PC-9 (cell line): ENCODE data around the gene ZNF586. TPM values are rescaled to one million over a fixed set of nuclear protein-coding genes. Genes with fewer than 3 reads are reported as not detected.
A peak's percentile ranks its signal among the peaks of the same experiment; 100 is the strongest.

ENCODE experiments used
- BruUV-seq: library from RNA; stranded (reverse); fragments of 400-500 nt; replicated peaks from 2 replicates; lab custom pipeline; 2021; lab: Mats Ljungman, UMichigan
- CTCF ChIA-PET: fragments of 300-600 bp; sonication (Branson Sonifier 250); formaldehyde crosslinking; loops from one replicate; lab custom pipeline; 2022; ENCODE audit warnings: antibody characterized with exemption; lab: Charles Lee
- POLR2A ChIA-PET: fragments of 300-600 bp; sonication (Branson Sonifier 250); formaldehyde crosslinking; loops from one replicate; lab custom pipeline; 2022; ENCODE audit warnings: antibody characterized with exemption; ENCODE audit not compliant: unreplicated experiment; lab: Charles Lee
- DNase-seq, 2 experiments: peaks; one replicate each; pipeline versions ENCODE4 v3.0.0 to v3.0.0-alpha.2; 2015 to 2022; ENCODE audit warnings: mixed read lengths in 1 of 2
- H2AFZ ChIP-seq: fragments of 200-600 bp; sonication (generic); 2 replicates; pipeline ENCODE4 v1.8.1; 2017; ENCODE audit warnings: antibody characterized with exemption
- H3F3A ChIP-seq: fragments of 200-600 bp; sonication (generic); 2 replicates; pipeline ENCODE4 v1.8.1; 2017; ENCODE audit warnings: antibody characterized with exemption, mild to moderate bottlenecking, low read depth; ENCODE audit not compliant: insufficient read depth
- H3K27ac ChIP-seq: fragments of 200-600 bp; sonication (generic); 2 replicates; pipeline ENCODE4 v1.6.1; 2016; ENCODE audit warnings: mixed run types
- H3K27me3 ChIP-seq: fragments of 200-600 bp; sonication (generic); 2 replicates; pipeline ENCODE4 v1.6.1; 2016; ENCODE audit warnings: low read depth, mixed run types; ENCODE audit not compliant: insufficient read depth
- H3K36me3 ChIP-seq: fragments of 200-600 bp; sonication (generic); 2 replicates; pipeline ENCODE4 v1.6.1; 2016; ENCODE audit warnings: low read depth, mixed run types
- H3K4me1 ChIP-seq: fragments of 200-600 bp; sonication (generic); replicated peaks from 2 replicates; pipeline ENCODE4 v1.6.1; 2016; ENCODE audit warnings: mixed run types; ENCODE audit not compliant: insufficient read depth
- H3K4me2 ChIP-seq: fragments of 200-600 bp; sonication (generic); 2 replicates; pipeline ENCODE4 v1.6.1; 2017; ENCODE audit warnings: mixed run types
- H3K4me3 ChIP-seq: fragments of 200-600 bp; sonication (generic); 2 replicates; pipeline ENCODE4 v1.6.1; 2016; ENCODE audit warnings: mixed run types
- H3K79me2 ChIP-seq: fragments of 200-600 bp; sonication (generic); 2 replicates; pipeline ENCODE4 v1.6.1; 2017; ENCODE audit warnings: low read depth, mixed run types
- H3K9me2 ChIP-seq: fragments of 200-600 bp; sonication (generic); 2 replicates; pipeline ENCODE4 v1.8.1; 2017; ENCODE audit warnings: mild to moderate bottlenecking; ENCODE audit not compliant: insufficient read depth
- H3K9me3 ChIP-seq: fragments of 200-600 bp; sonication (generic); 2 replicates; pipeline ENCODE4 v1.8.1; 2016; ENCODE audit warnings: low read depth; ENCODE audit not compliant: insufficient read depth
- H4K20me1 ChIP-seq: fragments of 200-600 bp; sonication (generic); 2 replicates; pipeline ENCODE4 v1.8.1; 2017; ENCODE audit not compliant: insufficient read depth
- EZH2 ChIP-seq: fragments of 200-600 bp; sonication (generic); IDR thresholded peaks from 2 replicates; pipeline ENCODE4 v1.8.0; 2017; ENCODE audit warnings: antibody characterized with exemption, low read depth
- intact Hi-C: fragments of 100-400 bp; cut with micrococcal nuclease; formaldehyde crosslinking; loops from one replicate; pipeline ENCODE4 v1.10.0; 2022; ENCODE audit not compliant: unreplicated experiment
- total RNA-seq: library from RNA; stranded (reverse); gene quantifications from 2 replicates; pipeline ENCODE4 v1.2.3, GENCODE V29; 2021
- TF ChIP-seq, protein P1 (sequence below): fragments of 200-600 bp; sonication (generic); conservative IDR thresholded peaks from 2 replicates; pipeline ENCODE4 v1.6.1; 2017; ENCODE audit warnings: mixed run types, antibody characterized with exemption, mild to moderate bottlenecking, moderate library complexity

ZNF586 gene
- total RNA-seq, 1 experiment from 2014 or later = 21.3 TPM

DNA sequence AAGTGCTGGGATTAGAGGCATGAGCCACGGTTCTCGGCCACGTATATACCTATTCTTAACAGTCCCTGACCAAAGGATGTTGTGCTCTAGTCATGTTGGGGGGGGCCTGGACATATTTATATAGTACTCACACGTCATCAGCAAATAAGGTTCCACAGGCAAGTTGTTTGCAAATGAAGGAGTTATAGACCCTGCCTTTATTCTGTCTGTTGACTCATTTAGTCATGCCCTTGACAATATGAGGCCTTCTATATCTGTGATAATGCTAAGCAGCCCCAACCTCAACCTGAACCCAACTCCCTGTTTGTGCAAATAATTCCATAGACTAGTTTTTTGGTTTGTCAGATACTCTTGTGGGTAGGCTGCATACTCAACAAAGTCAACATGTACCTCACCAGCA is 8.9 kb downstream of the ZNF586 start:
- peaks cover 63% of the 10 kb centered on the region for H3K79me2 ChIP-seq
- BruUV-seq = no TSS peak
- POLR2A ChIA-PET = no interaction called here

DNA sequence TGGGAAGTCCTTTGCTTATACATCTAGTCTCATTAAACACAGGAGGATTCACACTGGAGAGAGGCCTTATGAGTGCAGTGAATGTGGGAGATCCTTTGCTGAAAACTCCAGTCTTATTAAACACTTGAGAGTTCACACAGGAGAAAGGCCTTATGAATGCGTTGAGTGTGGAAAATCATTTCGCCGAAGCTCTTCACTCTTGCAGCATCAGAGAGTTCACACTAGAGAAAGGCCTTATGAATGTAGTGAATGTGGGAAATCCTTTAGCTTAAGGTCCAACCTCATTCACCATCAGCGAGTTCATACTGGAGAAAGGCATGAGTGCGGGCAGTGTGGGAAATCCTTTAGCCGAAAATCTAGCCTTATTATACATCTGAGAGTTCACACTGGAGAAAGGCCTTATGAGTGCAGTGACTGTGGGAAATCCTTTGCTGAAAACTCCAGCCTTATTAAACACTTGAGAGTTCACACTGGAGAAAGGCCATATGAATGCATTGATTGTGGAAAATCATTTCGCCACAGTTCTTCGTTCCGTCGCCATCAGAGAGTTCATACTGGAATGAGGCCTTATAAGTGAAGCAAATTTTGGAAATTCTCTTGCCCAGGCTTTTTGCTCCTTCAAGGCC is 9.9 kb downstream of the ZNF586 start:
- H4K20me1 ChIP-seq = no peaks in the 10 kb centered on the region
- no peaks in the 10 kb centered on the region for H3K4me1 ChIP-seq
- peaks cover 7% of the 10 kb centered on the region; the same call in 1 of the 2 replicates for H3F3A ChIP-seq
- H3K4me3 ChIP-seq = 0 out of 2 replicates have a peak overlapping the region, but pooled peaks have one; percentile 17
- CTCF ChIA-PET = no interaction called here
- peaks cover 65% of the 10 kb centered on the region for H3K36me3 ChIP-seq
- H3K27ac ChIP-seq = no peak overlapping the region
- BruUV-seq = no TSS peak
- no peak for DNase-seq
- no peaks in the 10 kb centered on the region for H3K9me2 ChIP-seq
- H3K79me2 ChIP-seq = peaks cover 54% of the 10 kb centered on the region
- intact Hi-C loops = no loop called here
- POLR2A ChIA-PET = no interaction called here
- no peak overlapping the region for H3K4me2 ChIP-seq
- no peak for TF ChIP-seq EZH2
- TF ChIP-seq, protein P1, sequence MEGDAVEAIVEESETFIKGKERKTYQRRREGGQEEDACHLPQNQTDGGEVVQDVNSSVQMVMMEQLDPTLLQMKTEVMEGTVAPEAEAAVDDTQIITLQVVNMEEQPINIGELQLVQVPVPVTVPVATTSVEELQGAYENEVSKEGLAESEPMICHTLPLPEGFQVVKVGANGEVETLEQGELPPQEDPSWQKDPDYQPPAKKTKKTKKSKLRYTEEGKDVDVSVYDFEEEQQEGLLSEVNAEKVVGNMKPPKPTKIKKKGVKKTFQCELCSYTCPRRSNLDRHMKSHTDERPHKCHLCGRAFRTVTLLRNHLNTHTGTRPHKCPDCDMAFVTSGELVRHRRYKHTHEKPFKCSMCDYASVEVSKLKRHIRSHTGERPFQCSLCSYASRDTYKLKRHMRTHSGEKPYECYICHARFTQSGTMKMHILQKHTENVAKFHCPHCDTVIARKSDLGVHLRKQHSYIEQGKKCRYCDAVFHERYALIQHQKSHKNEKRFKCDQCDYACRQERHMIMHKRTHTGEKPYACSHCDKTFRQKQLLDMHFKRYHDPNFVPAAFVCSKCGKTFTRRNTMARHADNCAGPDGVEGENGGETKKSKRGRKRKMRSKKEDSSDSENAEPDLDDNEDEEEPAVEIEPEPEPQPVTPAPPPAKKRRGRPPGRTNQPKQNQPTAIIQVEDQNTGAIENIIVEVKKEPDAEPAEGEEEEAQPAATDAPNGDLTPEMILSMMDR = no peak
- no peak overlapping the region for H2AFZ ChIP-seq
- no peaks in the 10 kb centered on the region for H3K27me3 ChIP-seq
- peaks cover 39% of the 10 kb centered on the region for H3K9me3 ChIP-seq

More for the DNA sequence above, 8.9 kb downstream of the ZNF586 start:
- no peaks in the 10 kb centered on the region for H3K27me3 ChIP-seq
- H3K9me2 ChIP-seq = no peaks in the 10 kb centered on the region
- H3K4me3 ChIP-seq = no peak overlapping the region
- peaks cover 7% of the 10 kb centered on the region; the same call in 1 of the 2 replicates for H3F3A ChIP-seq
- H3K9me3 ChIP-seq = peaks cover 47% of the 10 kb centered on the region
- no peak overlapping the region for H3K4me2 ChIP-seq
- CTCF ChIA-PET = no interaction called here
- no peak for DNase-seq
- no peaks in the 10 kb centered on the region for H3K4me1 ChIP-seq
- H3K27ac ChIP-seq = no peak overlapping the region
- TF ChIP-seq EZH2 = no peak
- TF ChIP-seq, protein P1 = no peak
- H3K36me3 ChIP-seq = peaks cover 69% of the 10 kb centered on the region
- intact Hi-C loops = no loop called here
- no peak overlapping the region for H2AFZ ChIP-seq
- H4K20me1 ChIP-seq = no peaks in the 10 kb centered on the region

DNA sequence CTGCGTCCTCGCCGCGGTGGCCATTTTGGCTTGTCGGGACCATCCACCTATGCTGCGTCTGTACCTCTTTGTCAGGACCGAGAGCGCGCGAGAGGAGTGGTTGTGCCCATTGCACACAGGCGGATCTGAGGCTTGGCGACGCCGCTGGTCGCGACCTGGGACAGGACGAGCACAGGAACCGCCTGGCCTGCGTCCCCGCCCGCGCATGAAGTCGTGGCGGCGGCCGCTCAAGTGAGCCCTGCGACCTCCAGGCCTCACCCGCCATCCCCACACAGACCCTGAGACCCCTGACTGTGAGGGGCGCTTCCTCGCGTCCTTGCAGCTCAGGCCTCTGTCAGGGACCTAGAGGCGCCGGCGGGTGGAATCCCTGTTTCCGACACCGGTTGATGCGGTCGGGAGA is 16.8 kb downstream of the ZNF586 start:
- H3K9me2 ChIP-seq = no peaks in the 10 kb centered on the region
- H3K27ac ChIP-seq = no peak overlapping the region
- H3K4me3 ChIP-seq = no peak overlapping the region
- no peaks in the 10 kb centered on the region for H4K20me1 ChIP-seq
- intact Hi-C loops = no loop called here
- ChIA-PET POLR2A (no interaction called here), CTCF (no interaction called here)
- H3K36me3 ChIP-seq = peaks cover 24% of the 10 kb centered on the region
- H3K4me2 ChIP-seq = no peak overlapping the region
- peaks cover 9% of the 10 kb centered on the region for H3K79me2 ChIP-seq
- no TSS peak for BruUV-seq
- peaks cover 23% of the 10 kb centered on the region; the same call in 1 of the 2 replicates for H3K9me3 ChIP-seq
- H2AFZ ChIP-seq = no peak overlapping the region
- no peaks in the 10 kb centered on the region for H3K27me3 ChIP-seq
- H3K4me1 ChIP-seq = no peaks in the 10 kb centered on the region
- 0 out of 2 replicates have a peak, but pooled peaks cover under 1% of the 10 kb centered on the region for H3F3A ChIP-seq
- TF ChIP-seq, protein P1 = no peak
- no peak for TF ChIP-seq EZH2
- DNase-seq = no peak
